GM12872 (cell line): ENCODE data around the gene SSBP3.

Experiments used
- TF ChIP-seq, protein P1 (sequence below): IDR thresholded peaks from 3 replicates; pipeline ENCODE4 v1.5.1; 2011; ENCODE audit warnings: low read depth, mild to moderate bottlenecking, low read length, moderate library complexity; ENCODE audit not compliant: insufficient read depth

Gene SSBP3

DNA sequence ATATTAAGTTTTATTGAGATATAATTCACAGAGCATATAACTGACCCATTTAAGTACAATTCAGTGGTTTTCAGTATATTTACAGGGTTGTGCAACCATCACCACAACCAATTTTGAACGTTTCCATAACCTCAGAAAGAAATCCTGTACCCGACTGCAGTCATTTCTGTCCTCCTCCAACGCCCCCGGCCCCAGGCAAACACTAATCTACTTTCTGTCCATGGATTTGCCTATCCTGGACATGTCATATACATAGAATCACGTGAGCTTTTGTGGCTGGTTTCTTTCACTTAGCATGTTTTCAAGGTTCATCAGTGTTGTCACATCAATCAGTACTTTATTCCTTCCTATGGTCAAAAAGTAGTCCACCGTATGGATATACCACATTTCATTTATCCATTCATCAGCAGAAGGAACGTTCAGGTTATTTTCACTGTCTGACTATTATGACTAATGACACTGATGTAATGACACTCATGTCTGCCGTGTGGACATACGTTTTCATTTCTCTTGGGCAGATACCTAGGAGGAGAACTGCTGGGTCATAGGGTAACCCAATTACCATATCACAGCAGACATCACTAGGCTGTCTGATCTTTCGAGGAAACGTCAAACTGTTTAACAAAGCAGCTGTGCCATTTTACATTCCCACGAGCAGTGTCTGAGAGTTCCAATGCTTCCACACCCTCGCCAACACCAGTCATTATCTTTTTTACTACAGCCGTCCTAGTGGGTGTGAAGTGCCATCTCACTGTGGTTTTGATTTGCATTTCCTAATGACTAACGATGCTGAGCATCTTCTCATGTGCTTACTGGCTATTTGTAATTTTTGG, 175.5 kb downstream of the SSBP3 start:
- TF ChIP-seq, protein P1, sequence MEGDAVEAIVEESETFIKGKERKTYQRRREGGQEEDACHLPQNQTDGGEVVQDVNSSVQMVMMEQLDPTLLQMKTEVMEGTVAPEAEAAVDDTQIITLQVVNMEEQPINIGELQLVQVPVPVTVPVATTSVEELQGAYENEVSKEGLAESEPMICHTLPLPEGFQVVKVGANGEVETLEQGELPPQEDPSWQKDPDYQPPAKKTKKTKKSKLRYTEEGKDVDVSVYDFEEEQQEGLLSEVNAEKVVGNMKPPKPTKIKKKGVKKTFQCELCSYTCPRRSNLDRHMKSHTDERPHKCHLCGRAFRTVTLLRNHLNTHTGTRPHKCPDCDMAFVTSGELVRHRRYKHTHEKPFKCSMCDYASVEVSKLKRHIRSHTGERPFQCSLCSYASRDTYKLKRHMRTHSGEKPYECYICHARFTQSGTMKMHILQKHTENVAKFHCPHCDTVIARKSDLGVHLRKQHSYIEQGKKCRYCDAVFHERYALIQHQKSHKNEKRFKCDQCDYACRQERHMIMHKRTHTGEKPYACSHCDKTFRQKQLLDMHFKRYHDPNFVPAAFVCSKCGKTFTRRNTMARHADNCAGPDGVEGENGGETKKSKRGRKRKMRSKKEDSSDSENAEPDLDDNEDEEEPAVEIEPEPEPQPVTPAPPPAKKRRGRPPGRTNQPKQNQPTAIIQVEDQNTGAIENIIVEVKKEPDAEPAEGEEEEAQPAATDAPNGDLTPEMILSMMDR = no peak

DNA sequence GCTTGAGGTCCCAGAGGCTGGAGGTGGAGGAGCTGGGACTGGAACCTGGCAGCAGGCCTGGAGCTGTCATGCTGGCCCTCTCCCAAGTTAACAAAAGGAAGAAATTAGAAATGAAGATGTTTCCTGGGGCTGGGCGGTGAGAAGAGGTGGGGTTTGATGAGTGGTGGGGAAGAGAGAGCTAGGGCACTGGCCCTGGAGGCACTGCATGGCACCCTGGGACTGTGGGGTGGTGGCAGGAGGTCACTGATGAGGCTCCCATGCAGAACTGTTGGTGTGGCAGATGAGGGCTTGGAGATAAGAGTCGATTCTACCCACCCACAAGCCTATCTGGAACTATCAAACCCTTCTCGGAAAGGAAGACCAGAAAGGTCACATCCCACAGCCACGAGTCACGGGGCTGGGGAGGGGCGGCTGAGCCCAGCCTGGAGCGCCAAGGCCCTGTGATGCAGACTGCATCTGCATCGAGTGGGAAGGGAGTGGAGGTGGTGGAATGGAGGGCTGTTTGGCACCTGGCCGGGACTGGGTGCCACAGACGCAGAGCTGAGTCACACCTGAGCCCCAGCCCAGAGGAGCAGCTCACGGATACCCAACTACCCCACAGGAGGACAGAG, 176.8 kb downstream of the SSBP3 start:
- TF ChIP-seq, protein P1 = no peak

DNA sequence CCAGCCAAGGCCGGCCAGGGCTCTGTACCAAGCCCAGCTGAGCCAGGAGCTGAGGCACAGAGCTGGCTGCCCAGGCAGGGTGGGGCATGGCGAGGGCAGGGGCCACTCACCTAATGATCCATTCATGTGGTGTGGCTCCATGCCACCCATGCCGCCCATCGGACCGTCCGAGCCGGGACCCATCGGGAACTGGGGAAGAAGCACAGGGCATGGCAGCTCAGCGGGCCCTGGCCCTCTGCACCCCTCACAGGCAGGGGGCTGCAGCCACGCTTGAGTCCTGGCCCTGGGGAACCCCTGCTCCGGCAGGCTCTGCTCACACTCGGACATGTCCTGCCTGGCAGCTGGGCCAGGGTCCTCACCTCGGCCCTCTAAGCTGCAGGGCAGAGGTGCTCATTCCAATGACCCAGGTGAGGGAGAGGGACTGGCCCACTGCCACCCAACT, 177.5 kb downstream of the SSBP3 start:
- TF ChIP-seq, protein P1 = no peak

DNA sequence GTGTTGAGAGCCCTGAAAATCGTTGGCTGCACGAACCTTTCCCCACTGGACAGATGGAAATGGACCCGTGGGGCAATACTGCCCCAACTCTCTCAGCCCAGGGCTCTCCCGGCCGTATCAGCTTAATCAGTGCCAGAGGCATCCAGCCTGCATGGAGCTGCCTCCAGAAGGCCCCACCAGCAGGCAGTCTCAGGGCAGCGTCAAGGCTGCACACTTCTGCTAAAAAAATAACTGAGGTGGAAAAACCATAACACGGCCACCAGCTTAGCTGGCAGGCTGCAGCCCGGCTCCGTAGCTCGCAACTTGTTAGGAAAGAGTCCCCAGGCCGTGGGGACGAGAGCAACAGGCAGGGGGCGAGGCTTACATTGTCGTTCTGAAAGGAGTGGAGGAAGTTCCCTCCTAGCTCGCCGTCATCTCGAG, 178.3 kb downstream of the SSBP3 start:
- TF ChIP-seq, protein P1 = no peak

DNA sequence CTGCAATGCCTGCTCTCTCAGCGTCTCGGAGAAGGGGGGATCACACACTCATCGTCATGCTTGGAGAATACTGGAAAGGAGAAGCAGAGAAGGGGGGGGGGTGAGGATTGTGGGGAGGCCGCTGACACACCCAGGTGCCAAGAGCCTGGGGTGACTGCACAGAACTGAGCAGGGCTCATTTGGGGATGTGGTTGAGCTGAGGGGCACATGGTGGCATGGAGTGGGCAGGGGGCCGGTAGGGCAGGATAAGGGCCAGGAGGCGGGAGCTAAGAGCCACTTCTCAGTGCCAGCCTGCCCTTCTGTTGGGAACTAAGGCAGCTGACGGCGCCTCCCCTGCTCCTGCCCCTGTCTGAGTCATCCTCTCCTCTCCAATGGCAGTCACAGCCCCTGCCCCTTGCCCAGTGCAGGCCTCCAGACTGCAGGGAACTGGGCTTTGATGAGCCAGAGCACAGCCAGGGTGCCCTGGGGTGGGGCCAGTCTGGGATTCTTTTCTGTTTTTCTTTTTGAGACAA, 179.0 kb downstream of the SSBP3 start:
- TF ChIP-seq, protein P1 = no peak

DNA sequence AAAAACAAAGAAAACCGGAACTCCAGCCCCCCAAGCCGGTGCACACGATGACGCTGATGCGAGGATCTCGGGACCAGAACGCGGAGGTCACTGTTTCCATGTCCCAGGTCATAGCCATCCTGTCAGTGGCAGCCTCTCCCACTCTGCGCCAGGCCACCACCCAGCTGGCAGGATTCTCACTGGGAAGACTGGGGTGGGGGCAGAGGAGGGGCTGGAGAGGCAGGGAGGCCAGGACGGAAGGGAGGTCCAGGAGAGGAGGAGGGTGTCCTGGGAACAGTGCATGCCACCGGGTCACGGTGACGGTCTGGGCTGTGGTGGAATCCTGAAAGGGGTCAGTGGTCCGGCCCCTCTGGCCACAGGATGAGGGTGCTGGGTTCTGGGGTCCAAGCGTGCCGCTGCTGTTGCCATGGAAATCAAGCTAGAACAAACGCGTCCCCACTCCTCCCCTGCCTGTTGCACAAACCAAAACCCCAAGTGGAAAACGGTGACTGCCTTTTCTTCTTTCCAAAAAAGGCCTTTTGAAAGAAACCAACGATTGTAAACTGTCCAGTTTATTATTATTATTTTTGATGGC, 180.1 kb downstream of the SSBP3 start:
- TF ChIP-seq, protein P1 = no peak

DNA sequence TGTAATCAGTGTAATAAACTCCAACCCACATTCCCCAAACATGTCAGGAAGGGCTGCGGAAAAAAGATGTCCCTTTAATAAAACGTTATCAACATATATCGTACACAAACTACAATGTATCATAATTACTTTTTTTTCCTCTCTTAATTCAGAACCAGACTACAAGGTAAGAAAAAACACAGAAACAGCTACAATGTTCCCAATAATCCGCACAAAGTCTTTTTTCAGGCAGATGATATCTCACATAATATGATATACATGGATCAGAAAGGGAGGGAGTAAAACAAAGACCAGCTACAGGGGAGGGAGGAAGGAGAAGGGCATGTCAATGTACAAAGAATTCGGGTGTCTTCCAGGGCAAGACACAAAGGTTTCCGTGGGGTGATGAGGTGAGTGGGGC, 180.8 kb downstream of the SSBP3 start:
- TF ChIP-seq, protein P1 = no peak
